ENCODE results near the gene FOXL3. TPM values are rescaled to one million over a fixed set of nuclear protein-coding genes. Genes with fewer than 3 reads are reported as not detected.
"Not testable (repeated sequence)": the region's sequence is repeated elsewhere in the genome, so short reads cannot be mapped to it uniquely, and the experiment has no call there.

The FOXL3 gene
- total RNA-seq, 4 donors from 2014 or later: not detected

DNA sequence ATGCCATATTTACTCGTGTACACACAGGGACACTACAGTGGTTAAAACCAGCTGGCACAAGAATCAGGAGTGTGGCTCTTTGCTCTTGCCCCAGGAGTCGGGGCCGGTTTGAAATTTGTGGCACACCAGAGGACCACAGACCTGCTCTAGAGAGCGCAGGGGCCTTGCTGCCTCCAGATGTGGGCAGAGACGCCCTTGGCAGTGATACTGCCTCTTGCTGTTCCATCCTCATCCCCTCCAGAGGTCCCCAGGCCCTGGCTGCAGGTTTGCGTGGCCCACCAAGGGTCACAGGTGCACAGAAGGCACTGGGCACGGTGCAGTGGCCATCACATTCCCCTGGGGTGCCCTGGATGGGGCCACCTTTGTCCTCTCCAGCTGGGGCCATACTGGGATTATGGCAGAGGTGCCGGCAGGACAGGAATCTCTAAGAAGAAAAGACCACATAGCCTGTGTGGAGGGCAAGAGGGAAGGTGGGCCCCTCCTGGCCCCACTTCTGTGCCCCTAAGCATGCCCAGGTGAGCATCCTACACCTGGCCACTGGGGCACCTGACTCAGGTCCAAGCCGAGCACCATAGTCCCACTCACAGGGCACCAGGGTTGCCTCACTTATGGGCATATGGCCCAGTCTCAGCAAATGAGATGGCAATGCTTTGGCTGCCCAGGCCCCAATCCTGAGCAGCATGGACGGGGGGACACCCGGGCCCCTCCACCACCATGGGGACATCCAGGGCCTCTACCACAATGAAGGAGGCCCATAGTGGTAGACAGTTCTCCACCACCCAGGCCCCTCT is 45.6 kb downstream of the FOXL3 start:
- in situ Hi-C loops (cut with MboI; ENCODE audit: low sequenced_read_pairs in 4 of 4) (no loop called here), intact Hi-C loops (cut with DNase I; ENCODE audit: low total_unique reads) (no loop called here)
- Histone ChIP-seq H3K9me3 (no peaks in the 10 kb centered on the region), H3K27ac (no peak overlapping the region), H3K4me3 (no peak overlapping the region), H3K4me1 (peaks cover 5 to 9% of the 10 kb centered on the region in 2 donors), H3K27me3 (no peaks in the 10 kb centered on the region), H3K36me3 (no peaks in the 10 kb centered on the region)
- no peak for TF ChIP-seq POLR2A (IDR thresholded peaks at IDR 0.05)
- TF ChIP-seq, protein P1, sequence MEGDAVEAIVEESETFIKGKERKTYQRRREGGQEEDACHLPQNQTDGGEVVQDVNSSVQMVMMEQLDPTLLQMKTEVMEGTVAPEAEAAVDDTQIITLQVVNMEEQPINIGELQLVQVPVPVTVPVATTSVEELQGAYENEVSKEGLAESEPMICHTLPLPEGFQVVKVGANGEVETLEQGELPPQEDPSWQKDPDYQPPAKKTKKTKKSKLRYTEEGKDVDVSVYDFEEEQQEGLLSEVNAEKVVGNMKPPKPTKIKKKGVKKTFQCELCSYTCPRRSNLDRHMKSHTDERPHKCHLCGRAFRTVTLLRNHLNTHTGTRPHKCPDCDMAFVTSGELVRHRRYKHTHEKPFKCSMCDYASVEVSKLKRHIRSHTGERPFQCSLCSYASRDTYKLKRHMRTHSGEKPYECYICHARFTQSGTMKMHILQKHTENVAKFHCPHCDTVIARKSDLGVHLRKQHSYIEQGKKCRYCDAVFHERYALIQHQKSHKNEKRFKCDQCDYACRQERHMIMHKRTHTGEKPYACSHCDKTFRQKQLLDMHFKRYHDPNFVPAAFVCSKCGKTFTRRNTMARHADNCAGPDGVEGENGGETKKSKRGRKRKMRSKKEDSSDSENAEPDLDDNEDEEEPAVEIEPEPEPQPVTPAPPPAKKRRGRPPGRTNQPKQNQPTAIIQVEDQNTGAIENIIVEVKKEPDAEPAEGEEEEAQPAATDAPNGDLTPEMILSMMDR (IDR thresholded peaks at IDR 0.05 in 4 of 5, conservative IDR thresholded peaks at IDR 0.05 in 1 of 5): no peak
- ATAC-seq: no peak
- no peak for DNase-seq

GRCh38 chr7:336149-336533 is 46.2 kb downstream of the FOXL3 start:
- H3K4me1 ChIP-seq; ATAC-seq; DNase-seq; H3K27me3 ChIP-seq; H3K36me3 ChIP-seq; H3K4me3 ChIP-seq; intact Hi-C loops (cut with DNase I; ENCODE audit: low total_unique reads); H3K27ac ChIP-seq; H3K9me3 ChIP-seq; in situ Hi-C loops (cut with MboI; ENCODE audit: low sequenced_read_pairs in 4 of 4): not testable (repeated sequence)

GRCh38 chr7:336810-337566 is 47.0 kb downstream of the FOXL3 start:
- no peaks in the 10 kb centered on the region for H3K27me3 ChIP-seq

DNA sequence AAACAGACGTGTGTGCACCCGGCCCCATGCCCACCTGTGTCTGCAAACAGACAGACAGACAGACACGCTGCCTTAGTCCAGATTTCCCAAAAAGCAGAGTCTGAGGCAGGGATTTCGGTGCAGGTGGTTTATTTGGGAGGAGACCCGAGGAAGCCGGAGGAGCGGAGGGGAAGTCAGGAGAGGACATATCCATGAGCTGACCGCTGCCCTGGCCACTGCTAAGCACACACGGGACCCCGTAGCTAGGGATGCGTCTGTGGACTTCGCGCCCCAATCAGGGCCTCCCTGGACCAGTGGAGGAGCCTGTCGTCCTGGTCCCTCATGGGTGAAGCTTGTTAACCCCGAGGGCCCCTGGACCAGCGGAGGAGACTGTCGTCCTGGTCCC is 47.6 kb downstream of the FOXL3 start:
- no peak for ATAC-seq
- no peaks in the 10 kb centered on the region for H3K9me3 ChIP-seq
- in situ Hi-C loops (cut with MboI; ENCODE audit: low sequenced_read_pairs in 4 of 4): no loop called here
- intact Hi-C loops (cut with DNase I; ENCODE audit: low total_unique reads): no loop called here
- H3K4me1 ChIP-seq: peaks cover 12 to 16% of the 10 kb centered on the region in 2 donors
- no peak overlapping the region for H3K27ac ChIP-seq
- H3K4me3 ChIP-seq: no peak overlapping the region
- H3K36me3 ChIP-seq: no peaks in the 10 kb centered on the region
- H3K27me3 ChIP-seq: no peaks in the 10 kb centered on the region
- no peak for DNase-seq
- TF ChIP-seq, protein P1 (IDR thresholded peaks at IDR 0.05 in 4 of 5, conservative IDR thresholded peaks at IDR 0.05 in 1 of 5): no peak
- no peak for TF ChIP-seq POLR2A (IDR thresholded peaks at IDR 0.05)

More at GRCh38 chr7:336810-337566, 47.0 kb downstream of the FOXL3 start:
- Histone ChIP-seq H3K9me3 (no peaks in the 10 kb centered on the region), H3K4me3 (no peak overlapping the region), H3K27ac (no peak overlapping the region), H3K36me3 (no peaks in the 10 kb centered on the region), H3K4me1 (peaks cover 10 to 15% of the 10 kb centered on the region in 2 donors)
- intact Hi-C loops (cut with DNase I; ENCODE audit: low total_unique reads): no loop called here
- TF ChIP-seq POLR2A (IDR thresholded peaks at IDR 0.05): no peak
- TF ChIP-seq, protein P1 (IDR thresholded peaks at IDR 0.05 in 4 of 5, conservative IDR thresholded peaks at IDR 0.05 in 1 of 5): no peak
- no peak for ATAC-seq
- DNase-seq: no peak
- in situ Hi-C loops (cut with MboI; ENCODE audit: low sequenced_read_pairs in 4 of 4): no loop called here

- in situ Hi-C loops (cut with MboI; ENCODE audit: low sequenced_read_pairs in 4 of 4): no loop called here
- no peaks in the 10 kb centered on the region for H3K27me3 ChIP-seq
- H3K4me1 ChIP-seq: peaks cover 7 to 8% of the 10 kb centered on the region in 2 donors
- H3K4me3 ChIP-seq: no peak overlapping the region
- no peaks in the 10 kb centered on the region for H3K36me3 ChIP-seq
- no peak for ATAC-seq
- no peak for DNase-seq
- TF ChIP-seq, protein P1 (IDR thresholded peaks at IDR 0.05 in 4 of 5, conservative IDR thresholded peaks at IDR 0.05 in 1 of 5): no peak
- no peak for TF ChIP-seq POLR2A (IDR thresholded peaks at IDR 0.05)
- intact Hi-C loops (cut with DNase I; ENCODE audit: low total_unique reads): no loop called here
- no peak overlapping the region for H3K27ac ChIP-seq
- no peaks in the 10 kb centered on the region for H3K9me3 ChIP-seq
Measured at GRCh38 chr7:338295-339061, 48.5 kb downstream of the FOXL3 start.
